ENCODE measurements around the gene SYT8. TPM values are rescaled to one million over a fixed set of nuclear protein-coding genes. Genes with fewer than 3 reads are reported as not detected.
"Not testable (repeated sequence)": the region's sequence is repeated elsewhere in the genome, so short reads cannot be mapped to it uniquely, and the experiment has no call there.

Gene SYT8
- total RNA-seq, 1 experiment from 2014 or later, result not detected

- no peaks in the 10 kb centered on the region for H3K4me1 ChIP-seq (ENCODE audit: insufficient read depth, low read length)
- no peak overlapping the region for H2BK15ac ChIP-seq (ENCODE audit: low read depth, low read length)
- no peak overlapping the region for H2BK20ac ChIP-seq (ENCODE audit: low read depth, low read length, poor library complexity, severe bottlenecking)
- no peaks in the 10 kb centered on the region for H3K27me3 ChIP-seq (ENCODE audit: insufficient read depth, low read length)
- no peak overlapping the region for H2BK120ac ChIP-seq (ENCODE audit: low read depth, low read length, poor library complexity, severe bottlenecking)
- H3T11ph ChIP-seq (ENCODE audit: low read length), result no peak overlapping the region
- H3K23ac ChIP-seq (ENCODE audit: insufficient read length, low read depth, low read length), result no peak overlapping the region
- no peak overlapping the region for H2AFZ ChIP-seq (ENCODE audit: low read length)
- no CpG with 5 or more reads among the region's 11 CpGs for WGBS (ENCODE audit: extremely low coverage, insufficient read length, low lambda C conversion rate)
- no peak overlapping the region for H3K4me3 Mint-ChIP-seq
- no peaks in the 10 kb centered on the region for H4K20me1 ChIP-seq (ENCODE audit: control insufficient read depth, insufficient read depth, insufficient read length)
- no peaks in the 10 kb centered on the region for H3K9me3 Mint-ChIP-seq
- no peak overlapping the region for H2BK12ac ChIP-seq (ENCODE audit: insufficient read length, low read depth, low read length)
- no peak overlapping the region for H3K4me2 ChIP-seq (ENCODE audit: insufficient read depth, insufficient read length, low read length)
- H3K4ac ChIP-seq (ENCODE audit: low read depth, low read length), result no peak overlapping the region
- no peaks in the 10 kb centered on the region for H3K9me3 ChIP-seq (ENCODE audit: control insufficient read depth, low read depth, low read length)
- H3K23me2 ChIP-seq (ENCODE audit: insufficient read length, low read depth, low read length, poor library complexity, severe bottlenecking), result no peaks in the 10 kb centered on the region
- no peaks in the 10 kb centered on the region for H3K79me1 ChIP-seq (ENCODE audit: insufficient read depth, low read depth, low read length, poor library complexity, severe bottlenecking)
- no peak overlapping the region for H4K5ac ChIP-seq (ENCODE audit: insufficient read length, low read depth, low read length)
- no peak overlapping the region for H4K91ac ChIP-seq (ENCODE audit: insufficient read length, low read depth, low read length)
- H3K9ac ChIP-seq (ENCODE audit: extremely low read depth, insufficient read length, low read length), result no peak overlapping the region
- no peak for TF ChIP-seq CTCF (conservative IDR thresholded peaks at IDR 0.05)
- H3K27ac ChIP-seq (ENCODE audit: insufficient read length, low read depth, low read length), result no peak overlapping the region
- H3K27ac Mint-ChIP-seq, result no peak overlapping the region
- H3K79me2 ChIP-seq (ENCODE audit: insufficient read depth, low read length), result no peaks in the 10 kb centered on the region
- no peak overlapping the region for H3K14ac ChIP-seq (ENCODE audit: insufficient read depth, low read length)
- H3K18ac ChIP-seq (ENCODE audit: insufficient read length, low read depth, low read length), result no peak overlapping the region
- peaks cover 4 to 10% of the 10 kb centered on the region in 2 experiments; a peak in 3 of 4 replicates for H3K4me1 Mint-ChIP-seq
- no peak for DNase-seq
- H2BK5ac ChIP-seq (ENCODE audit: insufficient read length, low read length), result no peak overlapping the region
- H4K8ac ChIP-seq (replicated peaks; ENCODE audit: insufficient read length, low read depth, low read length), result no peak overlapping the region
- H3K27me3 Mint-ChIP-seq (ENCODE audit: low read depth), result peaks cover 15% of the 10 kb centered on the region
- H2AK5ac ChIP-seq (ENCODE audit: insufficient read length, low read length), result no peak overlapping the region
- H3K56ac ChIP-seq (ENCODE audit: insufficient read length, low read depth, low read length), result no peak overlapping the region
- H3K36me3 Mint-ChIP-seq (ENCODE audit: insufficient read depth in 1 of 3, low read depth in 3 of 3), result no peaks in the 10 kb centered on the region
Measured at GRCh38 chr11:1873048-1873812, 38.4 kb downstream of the SYT8 start.

DNA sequence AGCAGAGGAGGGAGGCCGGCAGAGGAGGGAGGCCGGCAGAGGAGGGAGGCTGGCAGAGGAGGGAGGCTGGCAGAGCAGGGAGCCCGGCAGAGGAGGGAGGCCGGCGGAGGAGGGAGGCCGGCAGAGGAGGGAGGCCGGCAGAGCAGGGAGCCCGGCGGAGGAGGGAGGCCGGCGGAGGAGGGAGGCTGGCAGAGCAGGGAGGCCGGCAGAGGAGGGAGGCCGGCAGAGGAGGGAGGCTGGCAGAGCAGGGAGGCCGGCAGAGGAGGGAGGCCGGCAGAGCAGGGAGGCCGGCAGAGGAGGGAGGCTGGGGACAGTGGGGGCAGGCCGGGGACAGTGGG lies 39.0 kb downstream of the SYT8 start:
- not testable (repeated sequence) for H3K27ac ChIP-seq (ENCODE audit: insufficient read length, low read depth, low read length); H3K79me1 ChIP-seq (ENCODE audit: insufficient read depth, low read depth, low read length, poor library complexity, severe bottlenecking); H4K5ac ChIP-seq (ENCODE audit: insufficient read length, low read depth, low read length); H4K91ac ChIP-seq (ENCODE audit: insufficient read length, low read depth, low read length); H3K27me3 ChIP-seq (ENCODE audit: insufficient read depth, low read length); H2AFZ ChIP-seq (ENCODE audit: low read length); H3K4me3 Mint-ChIP-seq; H3K14ac ChIP-seq (ENCODE audit: insufficient read depth, low read length); H2AK5ac ChIP-seq (ENCODE audit: insufficient read length, low read length); H3K18ac ChIP-seq (ENCODE audit: insufficient read length, low read depth, low read length); H3K4me2 ChIP-seq (ENCODE audit: insufficient read depth, insufficient read length, low read length); H2BK12ac ChIP-seq (ENCODE audit: insufficient read length, low read depth, low read length); H3K9me3 Mint-ChIP-seq; H3K79me2 ChIP-seq (ENCODE audit: insufficient read depth, low read length); H2BK120ac ChIP-seq (ENCODE audit: low read depth, low read length, poor library complexity, severe bottlenecking); H3K4me1 ChIP-seq (ENCODE audit: insufficient read depth, low read length); H3T11ph ChIP-seq (ENCODE audit: low read length); H3K36me3 Mint-ChIP-seq (ENCODE audit: insufficient read depth in 1 of 3, low read depth in 3 of 3); H2BK5ac ChIP-seq (ENCODE audit: insufficient read length, low read length); H3K23ac ChIP-seq (ENCODE audit: insufficient read length, low read depth, low read length); H3K23me2 ChIP-seq (ENCODE audit: insufficient read length, low read depth, low read length, poor library complexity, severe bottlenecking); H4K20me1 ChIP-seq (ENCODE audit: control insufficient read depth, insufficient read depth, insufficient read length); H2BK15ac ChIP-seq (ENCODE audit: low read depth, low read length); H3K9me3 ChIP-seq (ENCODE audit: control insufficient read depth, low read depth, low read length); H3K27ac Mint-ChIP-seq; DNase-seq; H3K56ac ChIP-seq (ENCODE audit: insufficient read length, low read depth, low read length); H4K8ac ChIP-seq (replicated peaks; ENCODE audit: insufficient read length, low read depth, low read length); H3K4ac ChIP-seq (ENCODE audit: low read depth, low read length); H2BK20ac ChIP-seq (ENCODE audit: low read depth, low read length, poor library complexity, severe bottlenecking); H3K9ac ChIP-seq (ENCODE audit: extremely low read depth, insufficient read length, low read length)
- Mint-ChIP-seq H3K27me3 (ENCODE audit: low read depth) (peaks cover 15% of the 10 kb centered on the region), H3K4me1 (peaks cover 4 to 10% of the 10 kb centered on the region in 2 experiments; a peak in 3 of 4 replicates)
- no CpG with 5 or more reads among the region's 17 CpGs for WGBS (ENCODE audit: extremely low coverage, insufficient read length, low lambda C conversion rate)

Data from H9 (cell line).